GM10266 (cell line): ENCODE measurements around the gene MAPK10.

Source experiments
- DNase-seq: peaks from one replicate; pipeline ENCODE4 v3.0.0; 2012; ENCODE audit errors: extremely low spot score
- TF ChIP-seq, protein P1 (sequence below): IDR thresholded peaks from 2 replicates; pipeline ENCODE4 v1.5.1; 2012; ENCODE audit warnings: mild to moderate bottlenecking, low read depth; ENCODE audit not compliant: control insufficient read depth, insufficient read depth; ENCODE audit errors: missing control alignments

MAPK10 gene

DNA sequence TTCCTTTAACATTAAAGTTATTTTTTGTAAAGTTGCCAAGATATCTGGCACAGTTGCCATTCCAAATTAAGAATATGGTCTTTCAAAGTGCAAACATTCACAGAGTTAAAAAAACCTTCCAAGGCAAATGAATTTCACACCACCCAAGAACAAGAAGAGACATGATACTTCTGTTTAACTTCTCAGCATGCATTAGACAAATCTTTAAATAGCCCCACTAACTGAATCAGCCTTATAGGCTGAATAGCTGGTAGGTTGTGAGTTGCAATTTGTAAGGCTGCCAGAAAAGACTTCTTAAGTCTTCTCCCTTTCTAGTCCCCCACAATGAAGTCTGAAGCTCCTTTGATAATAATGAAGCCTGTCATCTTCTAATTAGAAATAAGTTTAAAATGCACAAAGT is 95.6 kb downstream of the MAPK10 start:
- DNase-seq = no peak
- TF ChIP-seq, protein P1, sequence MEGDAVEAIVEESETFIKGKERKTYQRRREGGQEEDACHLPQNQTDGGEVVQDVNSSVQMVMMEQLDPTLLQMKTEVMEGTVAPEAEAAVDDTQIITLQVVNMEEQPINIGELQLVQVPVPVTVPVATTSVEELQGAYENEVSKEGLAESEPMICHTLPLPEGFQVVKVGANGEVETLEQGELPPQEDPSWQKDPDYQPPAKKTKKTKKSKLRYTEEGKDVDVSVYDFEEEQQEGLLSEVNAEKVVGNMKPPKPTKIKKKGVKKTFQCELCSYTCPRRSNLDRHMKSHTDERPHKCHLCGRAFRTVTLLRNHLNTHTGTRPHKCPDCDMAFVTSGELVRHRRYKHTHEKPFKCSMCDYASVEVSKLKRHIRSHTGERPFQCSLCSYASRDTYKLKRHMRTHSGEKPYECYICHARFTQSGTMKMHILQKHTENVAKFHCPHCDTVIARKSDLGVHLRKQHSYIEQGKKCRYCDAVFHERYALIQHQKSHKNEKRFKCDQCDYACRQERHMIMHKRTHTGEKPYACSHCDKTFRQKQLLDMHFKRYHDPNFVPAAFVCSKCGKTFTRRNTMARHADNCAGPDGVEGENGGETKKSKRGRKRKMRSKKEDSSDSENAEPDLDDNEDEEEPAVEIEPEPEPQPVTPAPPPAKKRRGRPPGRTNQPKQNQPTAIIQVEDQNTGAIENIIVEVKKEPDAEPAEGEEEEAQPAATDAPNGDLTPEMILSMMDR = no peak

DNA sequence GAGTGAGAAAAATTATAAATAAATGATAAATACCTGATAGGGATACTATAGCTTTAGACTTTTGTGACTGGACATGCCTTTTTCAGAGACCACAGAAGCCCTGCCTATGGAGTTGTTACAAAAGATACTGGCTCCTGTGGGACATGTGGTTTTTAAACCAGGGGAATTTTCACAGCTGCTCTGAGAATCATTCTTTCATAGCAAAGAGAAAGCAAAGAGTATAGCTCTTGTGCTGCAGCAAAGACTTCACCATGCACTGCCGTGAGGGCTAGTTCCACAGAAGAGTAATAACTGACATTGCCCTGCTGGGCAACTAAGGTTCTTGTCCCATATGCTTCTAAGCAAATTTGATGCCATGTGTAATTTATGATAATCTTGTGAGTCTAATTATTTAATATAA is 98.2 kb downstream of the MAPK10 start:
- TF ChIP-seq, protein P1 = no peak
- no peak for DNase-seq

DNA sequence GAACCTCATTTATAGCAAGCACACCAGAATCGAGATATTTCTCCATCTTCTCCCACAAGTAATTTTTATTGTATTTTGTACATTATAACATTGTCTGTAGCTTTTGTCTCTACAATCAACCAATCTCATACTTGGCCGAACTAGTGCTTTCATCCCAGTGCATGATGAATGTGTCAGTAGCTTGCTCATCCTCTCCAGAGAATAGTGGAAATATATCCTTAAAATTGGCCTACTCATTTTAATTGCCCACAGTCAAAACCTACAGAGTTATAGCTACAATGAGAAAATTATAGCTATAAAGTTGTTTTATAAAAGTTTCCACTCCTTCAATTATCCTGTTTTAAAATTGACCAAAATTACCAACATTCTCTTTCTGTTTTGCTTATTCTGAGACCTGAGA is 103.8 kb downstream of the MAPK10 start:
- no peak for DNase-seq

DNA sequence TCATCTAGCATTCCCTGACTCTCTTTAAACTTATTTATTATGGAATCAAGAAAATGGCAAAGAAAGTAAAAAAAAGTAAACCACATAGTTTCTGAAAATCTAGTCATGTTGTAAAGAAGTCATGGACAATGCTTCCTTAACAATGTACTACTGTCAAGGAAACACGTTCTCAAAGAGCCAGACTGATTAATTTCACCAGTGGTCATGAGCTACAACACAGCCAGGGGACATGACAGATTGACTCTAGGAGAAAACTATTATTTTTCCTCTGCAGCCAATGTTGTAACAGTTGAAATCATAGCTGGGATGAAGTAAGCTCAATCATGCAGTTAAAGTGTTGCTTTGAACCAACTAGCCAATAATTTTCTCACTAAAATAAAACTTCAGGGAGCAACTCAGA is 109.2 kb downstream of the MAPK10 start:
- TF ChIP-seq, protein P1 = no peak

More for the DNA sequence above, 103.8 kb downstream of the MAPK10 start:
- TF ChIP-seq, protein P1 = no peak

DNA sequence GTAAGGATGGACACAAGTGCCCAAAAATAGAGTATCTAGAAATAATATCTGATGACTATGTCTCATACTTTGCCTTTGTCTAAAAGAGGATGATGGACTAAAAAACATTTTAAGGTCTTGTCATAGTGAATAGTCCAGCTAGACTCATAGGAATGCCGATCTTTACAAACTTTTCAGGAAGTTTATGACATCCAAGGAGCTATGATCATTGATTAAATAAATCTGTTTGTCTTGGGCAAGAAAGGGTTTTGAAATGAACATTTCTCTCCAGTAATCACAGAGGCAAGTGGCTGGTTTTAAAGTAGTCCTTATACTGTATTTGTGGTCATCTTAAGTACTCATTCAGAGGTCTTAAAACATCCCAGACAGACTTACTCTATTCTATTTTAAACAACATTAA is 109.8 kb downstream of the MAPK10 start:
- no peak for DNase-seq
- TF ChIP-seq, protein P1 = no peak

More for the DNA sequence above, 109.2 kb downstream of the MAPK10 start:
- DNase-seq = no peak

DNA sequence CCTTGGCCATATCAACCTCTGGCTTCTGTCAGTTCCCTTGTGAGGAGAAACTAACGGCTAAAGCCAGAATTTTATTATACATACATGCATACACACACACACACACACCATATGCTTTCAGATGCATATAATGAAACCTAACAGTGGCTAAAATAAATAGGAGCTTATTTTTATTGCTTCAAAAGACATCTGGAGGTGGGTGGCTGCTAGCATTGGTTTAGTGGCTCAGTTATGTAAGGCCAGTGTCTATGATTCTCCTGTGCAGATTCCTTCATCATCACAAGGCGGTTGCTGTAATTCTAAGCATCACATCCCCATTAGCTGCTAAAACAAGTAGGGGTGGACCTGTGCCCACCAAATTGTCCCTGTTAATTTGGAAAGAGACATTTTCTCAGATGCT is 110.8 kb downstream of the MAPK10 start:
- TF ChIP-seq, protein P1 = no peak

DNA sequence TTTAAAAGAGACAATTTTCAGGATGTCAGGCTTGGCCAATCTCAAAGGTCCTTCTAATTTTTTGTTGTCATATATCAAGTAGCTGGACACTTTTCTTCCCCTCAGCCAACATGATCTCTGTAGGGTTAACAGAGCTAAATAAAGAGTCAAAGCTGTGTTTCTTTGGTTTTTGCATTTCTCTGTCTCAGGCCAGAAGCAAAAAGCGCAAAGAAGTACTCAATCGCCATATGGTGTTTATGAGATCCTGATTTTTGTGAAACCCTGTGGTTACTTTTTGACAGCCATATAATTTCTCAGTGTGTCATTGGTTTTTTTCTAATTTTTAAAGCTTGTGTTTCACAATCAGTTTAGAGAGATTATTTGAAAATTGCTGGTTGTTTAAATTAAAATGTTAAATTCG is 111.9 kb downstream of the MAPK10 start:
- TF ChIP-seq, protein P1 = no peak

More for the DNA sequence above, 110.8 kb downstream of the MAPK10 start:
- DNase-seq = no peak

More for the DNA sequence above, 111.9 kb downstream of the MAPK10 start:
- no peak for DNase-seq
